Measurements from ENCODE around the gene CCM2.

Gene CCM2

GRCh38 chr7:45052011-45052410 is 52.0 kb downstream of the CCM2 start:
- no peak for TF ChIP-seq CTCF (conservative IDR thresholded peaks at IDR 0.05)
- H3K27ac ChIP-seq = no peak overlapping the region

DNA sequence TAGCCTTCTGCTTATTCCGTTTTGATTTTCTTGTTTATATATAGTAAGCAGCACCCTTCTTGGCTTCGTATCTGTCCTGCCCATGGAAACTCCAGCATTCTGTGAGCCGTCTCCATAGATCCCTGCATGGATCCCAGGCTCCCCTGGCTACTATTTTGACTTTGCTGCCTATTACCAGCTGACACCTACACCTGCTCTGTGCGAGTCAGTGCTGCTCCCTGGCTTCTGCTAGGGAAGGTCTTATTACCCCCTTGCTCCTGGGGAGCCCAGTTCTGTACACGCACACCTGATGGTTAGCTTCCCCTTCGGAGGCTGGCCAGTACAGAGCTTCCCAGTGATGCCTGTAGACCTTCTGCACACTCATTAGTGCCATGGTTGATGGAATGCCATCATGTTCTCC is 53.4 kb downstream of the CCM2 start:
- TF ChIP-seq CTCF (conservative IDR thresholded peaks at IDR 0.05) = no peak
- H3K27ac ChIP-seq = no peak overlapping the region

DNA sequence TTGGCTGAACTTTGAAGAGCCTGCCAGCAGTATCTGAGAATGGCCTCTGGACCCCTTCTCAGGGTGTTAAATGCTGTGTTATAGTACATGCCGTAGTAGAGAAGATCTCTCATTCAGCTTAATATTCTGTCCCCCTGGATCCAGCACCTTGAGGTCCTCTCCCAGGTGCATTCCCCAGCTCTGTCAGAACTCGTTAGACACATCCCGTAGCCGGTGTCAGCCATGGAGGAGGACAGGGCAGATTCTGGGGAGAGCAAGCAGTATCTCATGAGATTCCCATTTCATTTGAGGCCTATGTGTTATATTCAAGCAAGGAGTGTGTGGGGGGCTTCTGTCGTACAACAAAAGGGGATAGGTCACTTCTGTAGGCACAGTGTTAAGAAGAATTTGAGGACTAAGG is 53.9 kb downstream of the CCM2 start:
- H3K27ac ChIP-seq = no peak overlapping the region
- TF ChIP-seq CTCF (conservative IDR thresholded peaks at IDR 0.05) = no peak

DNA sequence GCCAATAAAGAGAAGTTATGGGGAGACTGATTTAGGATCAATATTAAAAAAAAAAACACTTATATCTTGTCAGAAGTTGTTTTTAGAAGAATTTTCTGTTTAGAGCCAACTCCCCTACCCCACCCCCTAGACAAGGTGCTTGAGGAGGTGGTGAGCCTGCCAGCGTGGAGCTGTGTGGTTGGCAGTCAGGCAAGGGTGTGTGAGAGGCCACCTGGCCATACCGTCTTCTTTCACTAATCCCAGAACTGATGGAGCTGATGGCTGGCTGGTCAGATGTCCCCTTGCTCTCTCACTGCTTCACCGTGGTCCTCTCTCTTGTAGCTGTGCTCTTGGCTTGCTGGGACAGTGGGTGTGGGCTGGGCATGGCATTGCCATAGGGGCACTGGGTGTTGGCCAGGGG is 54.4 kb downstream of the CCM2 start:
- H3K27ac ChIP-seq = no peak overlapping the region
- TF ChIP-seq CTCF (conservative IDR thresholded peaks at IDR 0.05) = no peak

- H3K27ac ChIP-seq = no peak overlapping the region
- no peak for TF ChIP-seq CTCF (conservative IDR thresholded peaks at IDR 0.05)
Observed at GRCh38 chr7:45055016-45055415, 55.0 kb downstream of the CCM2 start.

GRCh38 chr7:45055594-45056219 is 55.7 kb downstream of the CCM2 start:
- no peak for TF ChIP-seq CTCF (conservative IDR thresholded peaks at IDR 0.05)
- H3K27ac ChIP-seq = no peak overlapping the region

GRCh38 chr7:45057878-45058277 is 57.9 kb downstream of the CCM2 start:
- no peak for TF ChIP-seq CTCF (conservative IDR thresholded peaks at IDR 0.05)
- no peak overlapping the region for H3K27ac ChIP-seq

All from VCaP (cell line).